Thoracic aorta (tissue), 2 donors: ENCODE measurements around the gene KIF26B. TPM values are rescaled to one million over a fixed set of nuclear protein-coding genes. Genes with fewer than 3 reads are reported as not detected.
"Not testable (repeated sequence)": the region's sequence is repeated elsewhere in the genome, so short reads cannot be mapped to it uniquely, and the experiment has no call there.

Source experiments
- ATAC-seq: fragments of 150-250 bp; one replicate; pipeline ENCODE4 v1.8.0; 2017; ENCODE audit warnings: low read depth; ENCODE audit not compliant: insufficient number of reproducible peaks, low FRiP score
- DNase-seq: peaks from one replicate; pipeline ENCODE4 v3.0.0-alpha.2; 2020; ENCODE audit warnings: low spot score
- H3K27ac ChIP-seq, 2 donors: fragments of 200-600 bp; sonication (generic); 1 replicate in 1 of 2; 2 replicates in 1 of 2; pipeline ENCODE4 v1.5.1; 2016; ENCODE audit warnings: mild to moderate bottlenecking in 2 of 2, moderate library complexity in 2 of 2
- H3K27me3 ChIP-seq: fragments of 200-600 bp; sonication (generic); replicated peaks from 2 replicates; pipeline ENCODE4 v1.6.0; 2016; ENCODE audit warnings: mild to moderate bottlenecking; ENCODE audit not compliant: insufficient read depth
- H3K36me3 ChIP-seq: fragments of 200-600 bp; sonication (generic); one replicate; pipeline ENCODE4 v1.5.1; 2016
- H3K4me1 ChIP-seq, 2 donors: fragments of 200-600 bp; sonication (generic); 1 replicate in 1 of 2; 2 replicates in 1 of 2; pipeline versions ENCODE4 v1.5.1 to v1.6.0; 2016; ENCODE audit warnings: low read depth in 2 of 2, mild to moderate bottlenecking in 1 of 2; ENCODE audit not compliant: control insufficient read depth in 1 of 2
- H3K4me3 ChIP-seq: fragments of 200-600 bp; sonication (generic); 2 replicates; pipeline ENCODE4 v1.5.1; 2016; ENCODE audit warnings: mild to moderate bottlenecking
- H3K9me3 ChIP-seq: fragments of 200-600 bp; sonication (generic); 2 replicates; pipeline ENCODE4 v1.5.1; 2016
- CTCF ChIP-seq: fragments of 200-600 bp; sonication (generic); IDR thresholded peaks from one replicate; pipeline ENCODE4 v1.5.1; 2019; ENCODE audit warnings: antibody characterized with exemption
- total RNA-seq, 2 donors: library from RNA; depleted of rRNA; stranded (reverse); fragments of >200 nt; gene quantifications; one replicate each; pipeline versions ENCODE4 v1.1.0 to v1.2.3, GENCODE V29; 2016

KIF26B gene
- total RNA-seq, 2 donors from 2014 or later: 0.14 to 0.41 TPM

GRCh38 chr1:245704765-245705164 lies 550.0 kb downstream of the KIF26B start:
- DNase-seq: no peak
- Histone ChIP-seq H3K36me3 (no peaks in the 10 kb centered on the region), H3K27ac (no peak overlapping the region), H3K4me1 (no peaks in the 10 kb centered on the region), H3K4me3 (no peak overlapping the region), H3K27me3 (no peaks in the 10 kb centered on the region), H3K9me3 (no peaks in the 10 kb centered on the region)
- TF ChIP-seq CTCF: no peak
- no peak for ATAC-seq

- no peak overlapping the region for H3K27ac ChIP-seq
- no peaks in the 10 kb centered on the region for H3K9me3 ChIP-seq
- DNase-seq (no peak), ATAC-seq (no peak)
- H3K4me3 ChIP-seq: no peak overlapping the region
- no peak for TF ChIP-seq CTCF
- no peaks in the 10 kb centered on the region for H3K36me3 ChIP-seq
- no peaks in the 10 kb centered on the region for H3K4me1 ChIP-seq
- H3K27me3 ChIP-seq: no peaks in the 10 kb centered on the region
Observed at GRCh38 chr1:245707941-245708340, 553.2 kb downstream of the KIF26B start.

- no peak for DNase-seq
- TF ChIP-seq CTCF: no peak
- Histone ChIP-seq H3K4me3 (no peak overlapping the region), H3K4me1 (no peaks in the 10 kb centered on the region), H3K27ac (no peak overlapping the region), H3K36me3 (no peaks in the 10 kb centered on the region), H3K27me3 (no peaks in the 10 kb centered on the region), H3K9me3 (no peaks in the 10 kb centered on the region)
- ATAC-seq: no peak
Observed at GRCh38 chr1:245710961-245711903, 556.4 kb downstream of the KIF26B start.

DNA sequence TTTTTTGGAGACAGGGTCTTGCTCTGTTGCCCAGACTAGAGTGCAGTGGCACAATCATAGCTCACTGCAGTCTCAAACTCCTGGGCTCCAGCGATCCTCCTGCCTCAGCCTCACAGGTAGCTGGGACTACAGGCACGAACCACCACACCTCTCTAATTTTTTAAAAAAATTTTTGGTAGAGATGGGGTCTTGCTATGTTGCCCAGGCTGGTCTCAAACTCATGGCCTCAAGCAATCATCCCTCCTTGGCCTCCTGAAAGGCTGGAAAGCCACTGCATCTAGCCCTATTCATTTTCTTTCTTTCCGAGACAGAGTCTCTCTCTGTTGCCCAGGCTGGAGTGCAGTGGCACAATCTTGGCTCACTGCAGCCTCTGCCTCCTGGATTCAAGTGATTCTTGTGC lies 559.2 kb downstream of the KIF26B start:
- not testable (repeated sequence) for H3K9me3 ChIP-seq, H3K27ac ChIP-seq, H3K27me3 ChIP-seq, DNase-seq, H3K4me3 ChIP-seq, ATAC-seq, H3K4me1 ChIP-seq, H3K36me3 ChIP-seq

DNA sequence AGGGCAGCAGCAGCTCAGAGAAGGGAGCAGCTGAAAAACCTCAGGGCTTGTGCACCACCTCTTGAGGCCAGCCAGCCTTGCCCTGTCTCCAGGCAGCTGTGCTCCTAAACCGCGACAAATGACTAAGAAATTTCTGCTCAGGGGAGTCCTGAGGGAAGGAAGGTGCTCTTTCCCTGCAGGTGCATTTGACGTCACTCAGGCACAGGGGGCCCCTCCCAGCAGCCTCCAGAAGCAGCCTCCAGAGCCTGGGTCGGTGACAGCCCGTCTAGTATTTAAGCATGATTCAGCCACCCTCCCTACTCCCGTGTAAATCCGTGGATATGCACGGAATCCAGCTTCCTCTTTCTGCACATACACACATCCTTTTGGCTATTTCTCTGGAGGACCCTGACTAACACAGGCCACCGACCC lies 560.5 kb downstream of the KIF26B start:
- H3K27me3 ChIP-seq: no peaks in the 10 kb centered on the region
- H3K27ac ChIP-seq: no peak overlapping the region
- no peaks in the 10 kb centered on the region for H3K4me1 ChIP-seq
- ATAC-seq (no peak), DNase-seq (no peak)
- no peaks in the 10 kb centered on the region for H3K36me3 ChIP-seq
- H3K4me3 ChIP-seq: no peak overlapping the region
- no peaks in the 10 kb centered on the region for H3K9me3 ChIP-seq
- no peak for TF ChIP-seq CTCF
